ENCODE results near the gene ATP11A. TPM values are rescaled to one million over a fixed set of nuclear protein-coding genes. Genes with fewer than 3 reads are reported as not detected.

The ATP11A gene
- total and polyA plus RNA-seq, 2 experiments from 2014 or later: 28.7 to 30.8 TPM

- Histone ChIP-seq H3K4me2 (no peak overlapping the region), H3K9me3 (ENCODE audit: low read depth) (no peaks in the 10 kb centered on the region), H3K27ac (no peak overlapping the region), H3K9me2 (replicated peaks; ENCODE audit: insufficient read depth) (no peaks in the 10 kb centered on the region), H3K4me3 (no peak overlapping the region), H3K4me1 (ENCODE audit: insufficient read depth) (no peaks in the 10 kb centered on the region), H2AFZ (no peak overlapping the region), H3K79me2 (no peaks in the 10 kb centered on the region), H3K36me3 (replicated peaks; ENCODE audit: insufficient read depth, low read depth) (no peaks in the 10 kb centered on the region), H3K27me3 (no peaks in the 10 kb centered on the region), H4K20me1 (ENCODE audit: insufficient read depth, poor library complexity, severe bottlenecking) (no peaks in the 10 kb centered on the region)
- 99% methylated on average over 13 of the region's 13 CpGs for WGBS (ENCODE audit: low lambda C conversion rate, missing lambda C conversion rate)
- no peak for TF ChIP-seq EZH2phosphoT487 (IDR thresholded peaks at IDR 0.05; ENCODE audit: low read depth, severe bottlenecking, unreplicated experiment)
- TF ChIP-seq CTCF (IDR thresholded peaks at IDR 0.05; ENCODE audit: poor library complexity): no peak
- no peak for TF ChIP-seq EZH2 (IDR thresholded peaks at IDR 0.05; ENCODE audit: borderline replicate concordance)
- DNase-seq (ENCODE audit: low spot score): no peak
These were observed 142.0 kb downstream of the ATP11A start for GRCh38 chr13:112831801-112832200.

- WGBS (ENCODE audit: low lambda C conversion rate, missing lambda C conversion rate): 97% methylated on average over 23 of the region's 23 CpGs
- no peaks in the 10 kb centered on the region for H3K36me3 ChIP-seq (replicated peaks; ENCODE audit: insufficient read depth, low read depth)
- no peak overlapping the region for H3K4me2 ChIP-seq
- H4K20me1 ChIP-seq (ENCODE audit: insufficient read depth, poor library complexity, severe bottlenecking): no peaks in the 10 kb centered on the region
- H3K9me3 ChIP-seq (ENCODE audit: low read depth): no peaks in the 10 kb centered on the region
- H3K27ac ChIP-seq: no peak overlapping the region
- DNase-seq (ENCODE audit: low spot score): no peak
- H3K27me3 ChIP-seq: no peaks in the 10 kb centered on the region
- no peaks in the 10 kb centered on the region for H3K9me2 ChIP-seq (replicated peaks; ENCODE audit: insufficient read depth)
- no peak for TF ChIP-seq EZH2 (IDR thresholded peaks at IDR 0.05; ENCODE audit: borderline replicate concordance)
- no peak for TF ChIP-seq EZH2phosphoT487 (IDR thresholded peaks at IDR 0.05; ENCODE audit: low read depth, severe bottlenecking, unreplicated experiment)
- TF ChIP-seq CTCF (IDR thresholded peaks at IDR 0.05; ENCODE audit: poor library complexity): no peak
- H3K4me1 ChIP-seq (ENCODE audit: insufficient read depth): no peaks in the 10 kb centered on the region
- H3K4me3 ChIP-seq: no peak overlapping the region
- no peak overlapping the region for H2AFZ ChIP-seq
- H3K79me2 ChIP-seq: no peaks in the 10 kb centered on the region
These were observed 143.0 kb downstream of the ATP11A start for GRCh38 chr13:112832811-112833210.

GRCh38 chr13:112833551-112834257, 143.9 kb downstream of the ATP11A start:
- no peak overlapping the region for H3K4me2 ChIP-seq
- no peaks in the 10 kb centered on the region for H4K20me1 ChIP-seq (ENCODE audit: insufficient read depth, poor library complexity, severe bottlenecking)
- no peak overlapping the region for H3K4me3 ChIP-seq
- no peaks in the 10 kb centered on the region for H3K36me3 ChIP-seq (replicated peaks; ENCODE audit: insufficient read depth, low read depth)
- no peaks in the 10 kb centered on the region for H3K9me2 ChIP-seq (replicated peaks; ENCODE audit: insufficient read depth)
- H3K27me3 ChIP-seq: no peaks in the 10 kb centered on the region
- H3K9me3 ChIP-seq (ENCODE audit: low read depth): no peaks in the 10 kb centered on the region
- no peak for DNase-seq (ENCODE audit: low spot score)
- no peak for TF ChIP-seq EZH2phosphoT487 (IDR thresholded peaks at IDR 0.05; ENCODE audit: low read depth, severe bottlenecking, unreplicated experiment)
- no peak for TF ChIP-seq EZH2 (IDR thresholded peaks at IDR 0.05; ENCODE audit: borderline replicate concordance)
- no peak for TF ChIP-seq CTCF (IDR thresholded peaks at IDR 0.05; ENCODE audit: poor library complexity)
- H3K79me2 ChIP-seq: no peaks in the 10 kb centered on the region
- WGBS (ENCODE audit: low lambda C conversion rate, missing lambda C conversion rate): 94% methylated on average over 25 of the region's 25 CpGs
- H2AFZ ChIP-seq: no peak overlapping the region
- no peak overlapping the region for H3K27ac ChIP-seq
- no peaks in the 10 kb centered on the region for H3K4me1 ChIP-seq (ENCODE audit: insufficient read depth)
